Thoracic aorta (tissue), 2 donors: ENCODE results near the gene VASH1. TPM values are rescaled to one million over a fixed set of nuclear protein-coding genes. Genes with fewer than 3 reads are reported as not detected.

ENCODE experiments used
- ATAC-seq: fragments of 150-250 bp; one replicate; pipeline ENCODE4 v1.8.0; 2017; ENCODE audit warnings: low read depth; ENCODE audit not compliant: insufficient number of reproducible peaks, low FRiP score
- DNase-seq: peaks from one replicate; pipeline ENCODE4 v3.0.0-alpha.2; 2020; ENCODE audit warnings: low spot score
- H3K27ac ChIP-seq, 2 donors: fragments of 200-600 bp; sonication (generic); 1 replicate in 1 of 2; 2 replicates in 1 of 2; pipeline ENCODE4 v1.5.1; 2016; ENCODE audit warnings: mild to moderate bottlenecking in 2 of 2, moderate library complexity in 2 of 2
- H3K27me3 ChIP-seq: fragments of 200-600 bp; sonication (generic); replicated peaks from 2 replicates; pipeline ENCODE4 v1.6.0; 2016; ENCODE audit warnings: mild to moderate bottlenecking; ENCODE audit not compliant: insufficient read depth
- H3K36me3 ChIP-seq: fragments of 200-600 bp; sonication (generic); one replicate; pipeline ENCODE4 v1.5.1; 2016
- H3K4me1 ChIP-seq, 2 donors: fragments of 200-600 bp; sonication (generic); 1 replicate in 1 of 2; 2 replicates in 1 of 2; pipeline versions ENCODE4 v1.5.1 to v1.6.0; 2016; ENCODE audit warnings: low read depth in 2 of 2, mild to moderate bottlenecking in 1 of 2; ENCODE audit not compliant: control insufficient read depth in 1 of 2
- H3K4me3 ChIP-seq: fragments of 200-600 bp; sonication (generic); 2 replicates; pipeline ENCODE4 v1.5.1; 2016; ENCODE audit warnings: mild to moderate bottlenecking
- H3K9me3 ChIP-seq: fragments of 200-600 bp; sonication (generic); 2 replicates; pipeline ENCODE4 v1.5.1; 2016
- total RNA-seq, 2 donors: library from RNA; depleted of rRNA; stranded (reverse); fragments of >200 nt; gene quantifications; one replicate each; pipeline versions ENCODE4 v1.1.0 to v1.2.3, GENCODE V29; 2016
- TF ChIP-seq, protein P1 (sequence below): fragments of 200-600 bp; sonication (generic); IDR thresholded peaks from one replicate; pipeline ENCODE4 v1.5.1; 2019; ENCODE audit warnings: antibody characterized with exemption

The VASH1 gene
- total RNA-seq, 2 donors from 2014 or later: 21.5 to 27.7 TPM

DNA sequence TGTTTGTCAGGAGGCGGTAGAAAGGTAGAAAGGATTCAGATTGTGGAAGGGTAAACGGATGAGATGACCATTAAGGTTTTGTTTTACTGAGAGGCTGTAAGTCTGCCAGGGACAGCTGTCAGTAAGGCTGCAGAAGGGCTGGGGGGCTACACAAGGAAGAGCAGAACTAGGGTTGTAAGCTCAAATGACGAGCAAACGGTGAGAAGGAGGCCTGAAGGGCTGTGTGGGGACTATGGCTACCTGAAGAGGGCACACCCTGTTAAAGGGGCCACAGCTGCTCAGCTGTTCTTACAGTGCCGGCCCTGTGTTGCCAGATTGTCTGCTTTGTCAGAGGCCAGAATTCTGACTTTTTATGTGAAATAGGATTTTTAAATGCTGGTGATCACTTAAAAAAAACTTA is 19.1 kb downstream of the VASH1 start:
- no peak for DNase-seq
- no peak for ATAC-seq
- Histone ChIP-seq H3K9me3 (no peaks in the 10 kb centered on the region), H3K27me3 (no peaks in the 10 kb centered on the region), H3K4me1 (peaks cover 8 to 50% of the 10 kb centered on the region in 2 donors), H3K36me3 (peaks cover 20% of the 10 kb centered on the region), H3K4me3 (no peak overlapping the region), H3K27ac (peak overlapping the region in 1 of 2 donors; percentile 60)
- TF ChIP-seq, protein P1, sequence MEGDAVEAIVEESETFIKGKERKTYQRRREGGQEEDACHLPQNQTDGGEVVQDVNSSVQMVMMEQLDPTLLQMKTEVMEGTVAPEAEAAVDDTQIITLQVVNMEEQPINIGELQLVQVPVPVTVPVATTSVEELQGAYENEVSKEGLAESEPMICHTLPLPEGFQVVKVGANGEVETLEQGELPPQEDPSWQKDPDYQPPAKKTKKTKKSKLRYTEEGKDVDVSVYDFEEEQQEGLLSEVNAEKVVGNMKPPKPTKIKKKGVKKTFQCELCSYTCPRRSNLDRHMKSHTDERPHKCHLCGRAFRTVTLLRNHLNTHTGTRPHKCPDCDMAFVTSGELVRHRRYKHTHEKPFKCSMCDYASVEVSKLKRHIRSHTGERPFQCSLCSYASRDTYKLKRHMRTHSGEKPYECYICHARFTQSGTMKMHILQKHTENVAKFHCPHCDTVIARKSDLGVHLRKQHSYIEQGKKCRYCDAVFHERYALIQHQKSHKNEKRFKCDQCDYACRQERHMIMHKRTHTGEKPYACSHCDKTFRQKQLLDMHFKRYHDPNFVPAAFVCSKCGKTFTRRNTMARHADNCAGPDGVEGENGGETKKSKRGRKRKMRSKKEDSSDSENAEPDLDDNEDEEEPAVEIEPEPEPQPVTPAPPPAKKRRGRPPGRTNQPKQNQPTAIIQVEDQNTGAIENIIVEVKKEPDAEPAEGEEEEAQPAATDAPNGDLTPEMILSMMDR: no peak

DNA sequence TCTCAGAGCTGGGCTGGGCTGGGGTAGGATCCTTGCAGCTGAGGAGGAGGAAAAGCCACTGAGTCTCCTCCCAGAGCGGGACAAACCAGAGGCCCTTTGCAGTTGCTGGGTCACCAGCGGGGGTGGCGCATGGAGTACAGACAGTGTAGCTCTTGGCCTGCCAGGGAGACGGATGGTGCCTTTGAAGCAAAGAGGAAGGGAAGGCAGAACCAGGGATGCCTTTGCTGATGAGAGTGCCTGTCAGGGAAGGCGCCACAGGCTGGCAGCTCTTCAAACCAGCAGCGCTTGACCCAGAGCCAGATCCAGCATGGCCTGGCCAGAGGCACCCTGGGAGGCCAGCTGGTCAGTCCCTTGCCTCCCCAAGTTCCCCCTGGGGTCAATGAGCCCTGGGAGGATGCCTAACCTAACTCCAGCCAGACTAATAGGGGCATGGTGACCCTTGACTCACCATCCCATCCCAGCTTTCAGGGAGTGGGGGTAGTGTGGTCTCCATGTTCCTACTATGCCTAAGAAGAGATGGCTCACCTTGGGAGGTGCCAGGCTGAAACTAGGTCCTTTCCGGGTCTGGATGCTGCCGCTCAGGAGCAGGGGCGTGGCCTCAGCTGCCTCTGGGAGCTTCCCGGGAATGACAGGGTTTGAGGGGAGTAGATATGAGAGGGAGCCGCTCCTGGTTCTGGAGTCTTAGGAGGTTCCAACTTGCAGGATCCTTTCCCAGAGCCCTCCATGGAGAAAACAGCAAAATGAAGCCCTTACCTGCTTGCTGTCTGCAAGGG is 19.8 kb downstream of the VASH1 start:
- H3K9me3 ChIP-seq: no peaks in the 10 kb centered on the region
- DNase-seq: no peak
- ATAC-seq: no peak
- H3K27me3 ChIP-seq: no peaks in the 10 kb centered on the region
- TF ChIP-seq, protein P1: no peak
- H3K4me1 ChIP-seq: peaks cover 8 to 54% of the 10 kb centered on the region in 2 donors
- H3K36me3 ChIP-seq: peaks cover 20% of the 10 kb centered on the region
- H3K4me3 ChIP-seq: no peak overlapping the region
- H3K27ac ChIP-seq: peak overlapping the region; percentile 5 to 60

DNA sequence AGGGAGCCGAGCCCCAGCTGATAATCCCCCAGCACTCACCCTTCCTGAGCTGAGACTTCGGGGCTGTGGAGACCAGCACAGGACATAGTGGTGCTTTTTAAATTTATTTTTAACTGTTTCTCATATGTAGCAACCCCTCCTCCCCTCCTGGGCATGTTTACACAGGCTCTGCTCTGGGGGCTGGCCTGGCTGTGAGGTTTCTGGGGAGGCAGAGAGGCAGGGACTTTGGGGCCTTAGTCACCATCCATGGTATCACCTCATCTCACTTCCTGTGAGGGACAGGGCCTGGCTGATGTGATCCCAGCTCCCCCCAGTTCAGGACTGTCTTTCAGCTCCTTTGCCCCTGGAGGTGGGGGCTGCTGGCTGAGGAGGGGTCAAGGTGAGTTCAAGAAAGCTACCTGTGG is 20.4 kb downstream of the VASH1 start:
- DNase-seq: no peak
- peaks cover 20% of the 10 kb centered on the region for H3K36me3 ChIP-seq

DNA sequence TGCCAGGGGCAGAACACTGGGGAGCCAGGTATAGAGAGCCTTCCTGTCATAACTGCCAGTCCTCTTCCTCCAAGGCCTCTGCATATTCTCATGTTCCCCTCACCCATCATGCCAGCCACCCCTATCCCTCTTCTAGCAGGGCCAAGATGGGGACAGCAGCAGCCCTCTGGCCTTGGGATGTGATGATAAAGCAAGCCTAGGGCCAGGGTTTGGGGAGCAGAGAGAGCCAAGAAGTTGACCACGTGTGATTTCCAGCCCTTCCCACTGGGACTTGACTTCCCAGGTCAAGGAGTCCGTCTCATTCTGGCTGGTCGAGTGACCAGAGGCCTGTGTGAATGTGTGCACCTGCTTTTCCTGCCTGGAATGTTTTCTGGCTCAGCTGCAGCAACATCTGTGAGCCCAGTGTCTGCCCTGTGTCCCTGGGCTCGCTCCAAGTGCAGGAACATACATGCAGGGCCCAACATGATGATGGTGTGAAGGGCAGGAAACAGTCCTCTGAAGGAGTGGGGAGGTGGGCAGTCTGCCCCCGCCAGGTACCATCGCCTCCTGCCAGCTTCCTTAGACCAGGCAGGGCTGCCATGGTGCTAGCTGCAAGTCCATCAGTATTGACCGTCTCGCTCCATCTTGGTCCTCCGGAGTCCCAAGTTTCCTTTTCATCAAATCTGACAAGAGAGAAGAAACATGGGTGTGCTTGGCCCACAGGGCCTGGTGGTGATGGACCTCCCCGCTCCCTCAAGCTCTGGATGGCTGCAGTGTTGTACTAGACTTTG is 21.0 kb downstream of the VASH1 start:
- peak overlapping the region; percentile 60 to 62 for H3K27ac ChIP-seq
- TF ChIP-seq, protein P1: no peak
- H3K9me3 ChIP-seq: no peaks in the 10 kb centered on the region
- H3K4me1 ChIP-seq: peaks cover 8 to 54% of the 10 kb centered on the region in 2 donors
- H3K4me3 ChIP-seq: no peak overlapping the region
- H3K27me3 ChIP-seq: no peaks in the 10 kb centered on the region
- H3K36me3 ChIP-seq: peaks cover 25% of the 10 kb centered on the region
- ATAC-seq: no peak
- no peak for DNase-seq

More for the DNA sequence above, 20.4 kb downstream of the VASH1 start:
- H3K27me3 ChIP-seq: no peaks in the 10 kb centered on the region
- peaks cover 8 to 54% of the 10 kb centered on the region in 2 donors for H3K4me1 ChIP-seq
- H3K9me3 ChIP-seq: no peaks in the 10 kb centered on the region
- TF ChIP-seq, protein P1: no peak
- no peak for ATAC-seq
- peak overlapping the region; percentile 60 to 62 for H3K27ac ChIP-seq
- no peak overlapping the region for H3K4me3 ChIP-seq

DNA sequence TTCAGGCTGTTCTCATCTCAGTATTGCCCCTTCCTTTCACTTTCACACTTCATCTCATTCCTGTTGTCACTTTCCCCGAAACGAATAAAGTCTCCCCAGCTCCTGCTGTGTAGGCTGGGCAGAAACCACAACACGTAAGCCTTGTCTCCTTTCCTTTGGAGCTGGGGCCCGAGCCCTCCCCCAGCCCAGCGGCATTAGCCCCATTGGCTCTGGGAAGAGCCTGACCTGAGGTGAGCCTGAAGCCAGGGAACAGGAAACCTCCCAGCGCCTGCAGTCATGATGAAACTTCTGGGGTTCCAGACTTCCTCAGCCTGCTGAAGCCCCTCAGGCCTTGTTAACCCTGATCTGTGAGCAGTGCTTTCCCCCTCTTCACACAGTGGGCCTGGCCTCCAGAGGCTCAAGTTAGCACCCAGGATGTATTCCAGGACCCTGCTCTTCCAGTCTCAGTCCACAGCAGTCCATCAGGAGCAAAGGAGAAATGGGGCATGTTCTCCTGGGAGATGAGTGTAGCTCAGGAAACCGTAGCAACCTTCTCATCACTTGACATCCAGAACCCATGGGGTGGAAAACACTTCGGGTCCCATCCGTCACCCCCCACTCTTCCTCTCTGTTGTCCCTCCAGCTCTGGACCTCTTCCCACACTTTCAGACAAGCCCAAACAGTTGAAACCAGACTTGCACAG is 21.8 kb downstream of the VASH1 start:
- ATAC-seq: no peak

More for the DNA sequence above, 21.8 kb downstream of the VASH1 start:
- TF ChIP-seq, protein P1: no peak
- no peak for DNase-seq
- Histone ChIP-seq H3K4me3 (no peak overlapping the region), H3K27me3 (no peaks in the 10 kb centered on the region), H3K9me3 (no peaks in the 10 kb centered on the region), H3K36me3 (peaks cover 19% of the 10 kb centered on the region), H3K27ac (peak overlapping the region; percentile 60 to 62), H3K4me1 (peaks cover 8 to 54% of the 10 kb centered on the region in 2 donors)
